Left lung (tissue), 10 donors: ENCODE data around the gene CTNNA3. TPM values are rescaled to one million over a fixed set of nuclear protein-coding genes. Genes with fewer than 3 reads are reported as not detected.
A peak's percentile ranks its signal among the peaks of the same experiment; 100 is the strongest.

Source experiments
- ATAC-seq: fragments of 200-7000 bp; cut with Tn5 transposase; one replicate; pipeline ENCODE4 v1.9.1; 2020; ENCODE audit warnings: moderate library complexity
- DNase-seq, 4 donors: peaks; one replicate each; pipeline ENCODE4 v3.0.0-alpha.2; 2013 to 2020
- H3K27ac ChIP-seq, 2 donors: fragments of 200-600 bp; sonication (generic) in 1 of 2; one replicate each; pipeline versions ENCODE4 v1.5.0 to v1.8.0; 2020 to 2021
- H3K27me3 ChIP-seq, 2 donors: fragments of 200-600 bp; sonication (generic) in 1 of 2; one replicate each; pipeline versions ENCODE4 v1.5.0 to v1.8.0; 2020 to 2021
- H3K36me3 ChIP-seq, 2 donors: fragments of 200-600 bp; sonication (generic) in 1 of 2; one replicate each; pipeline versions ENCODE4 v1.5.0 to v1.8.0; 2020 to 2021
- H3K4me1 ChIP-seq, 2 donors: fragments of 200-600 bp; one replicate each; pipeline ENCODE4 v1.8.0; 2021
- H3K4me3 ChIP-seq, 2 donors: fragments of 200-600 bp; sonication (generic) in 1 of 2; one replicate each; pipeline versions ENCODE4 v1.5.0 to v1.8.0; 2020 to 2021; ENCODE audit warnings: mild to moderate bottlenecking in 1 of 2
- H3K9me3 ChIP-seq, 2 donors: fragments of 200-600 bp; sonication (generic) in 1 of 2; one replicate each; pipeline versions ENCODE4 v1.5.0 to v1.8.0; 2020 to 2021
- CTCF ChIP-seq, 2 donors: fragments of 200-600 bp; sonication (generic) in 1 of 2; IDR thresholded peaks; one replicate each; pipeline versions ENCODE4 v1.5.0 to v1.8.0; 2021; ENCODE audit warnings: antibody characterized with exemption in 2 of 2
- intact Hi-C, 2 donors: fragments of 100-400 bp; cut with DNase I; formaldehyde crosslinking; loops; one replicate each; pipeline versions ENCODE4 v1.11.2 to v1.14.2; 2022
- polyA plus RNA-seq, 6 donors: library from polyadenylated mRNA; unstranded; fragments of 120-200 nt; gene quantifications; one replicate each; pipeline ENCODE4 v1.2.1, GENCODE V29; 2013; ENCODE audit not compliant: insufficient read length in 6 of 6
- total RNA-seq, 2 donors: library from RNA; stranded (reverse); fragmentation: NEBNext Ultra II Directional; extraction: Animal tissue kit (Norgen Biotek cat#: 25700); gene quantifications; one replicate each; pipeline ENCODE4 v1.2.1, GENCODE V29; 2021
- donor health status: DM: no; HTN: yes; CAD: no.
- donor health status: DM: no; HTN: no; CAD: no.

The CTNNA3 gene
- total and polyA plus RNA-seq, 8 donors: 1.1 to 8.2 (median 6.6) TPM; not detected in 1

- intact Hi-C loops: no loop called here
- DNase-seq (no peak), ATAC-seq (no peak)
- Histone ChIP-seq H3K36me3 (no peaks in the 10 kb centered on the region), H3K27ac (no peak overlapping the region), H3K27me3 (peaks cover 34 to 69% of the 10 kb centered on the region in 2 donors), H3K4me3 (no peak overlapping the region), H3K9me3 (no peaks in the 10 kb centered on the region), H3K4me1 (no peaks in the 10 kb centered on the region)
- TF ChIP-seq CTCF (IDR thresholded peaks at IDR 0.05): no peak
Measured at GRCh38 chr10:66928776-66929175, 767.2 kb downstream of the CTNNA3 start.

- no peaks in the 10 kb centered on the region for H3K4me1 ChIP-seq
- DNase-seq (peak in 3 of 4 donors; percentile 27 to 56 (median 42)), ATAC-seq (no peak)
- no peak for TF ChIP-seq CTCF (IDR thresholded peaks at IDR 0.05)
- intact Hi-C loops: no loop called here
- peaks cover 34 to 69% of the 10 kb centered on the region in 2 donors for H3K27me3 ChIP-seq
- H3K4me3 ChIP-seq: no peak overlapping the region
- H3K36me3 ChIP-seq: no peaks in the 10 kb centered on the region
- H3K27ac ChIP-seq: no peak overlapping the region
- H3K9me3 ChIP-seq: no peaks in the 10 kb centered on the region
Measured at GRCh38 chr10:66927971-66928770, 767.8 kb downstream of the CTNNA3 start.

- H3K4me1 ChIP-seq: no peaks in the 10 kb centered on the region
- ATAC-seq (no peak), DNase-seq (no peak)
- H3K9me3 ChIP-seq: no peaks in the 10 kb centered on the region
- H3K4me3 ChIP-seq: no peak overlapping the region
- intact Hi-C loops: no loop called here
- no peak overlapping the region for H3K27ac ChIP-seq
- peaks cover 34 to 69% of the 10 kb centered on the region in 2 donors for H3K27me3 ChIP-seq
- TF ChIP-seq CTCF (IDR thresholded peaks at IDR 0.05): no peak
- no peaks in the 10 kb centered on the region for H3K36me3 ChIP-seq
Measured at GRCh38 chr10:66927251-66927935, 768.6 kb downstream of the CTNNA3 start.

GRCh38 chr10:66926841-66927240, 769.2 kb downstream of the CTNNA3 start:
- DNase-seq (no peak), ATAC-seq (no peak)
- Histone ChIP-seq H3K36me3 (no peaks in the 10 kb centered on the region), H3K27me3 (peaks cover 34 to 69% of the 10 kb centered on the region in 2 donors), H3K9me3 (no peaks in the 10 kb centered on the region), H3K27ac (no peak overlapping the region), H3K4me3 (no peak overlapping the region), H3K4me1 (no peaks in the 10 kb centered on the region)
- TF ChIP-seq CTCF (IDR thresholded peaks at IDR 0.05): no peak
- intact Hi-C loops: no loop called here
